NCI-H1092 treated with DMSO at 0.1 percent for 48 hours (cell line): ENCODE data around the gene TSPAN10.
"Not testable (repeated sequence)": the region's sequence is repeated elsewhere in the genome, so short reads cannot be mapped to it uniquely, and the experiment has no call there.

Experiments used
- DNase-seq: peaks from one replicate; lab custom pipeline; 2025; lab: John Stamatoyannopoulos, UW

TSPAN10 gene

GRCh38 chr17:81664051-81664470 lies 27.1 kb downstream of the TSPAN10 start:
- no peak for DNase-seq

DNA sequence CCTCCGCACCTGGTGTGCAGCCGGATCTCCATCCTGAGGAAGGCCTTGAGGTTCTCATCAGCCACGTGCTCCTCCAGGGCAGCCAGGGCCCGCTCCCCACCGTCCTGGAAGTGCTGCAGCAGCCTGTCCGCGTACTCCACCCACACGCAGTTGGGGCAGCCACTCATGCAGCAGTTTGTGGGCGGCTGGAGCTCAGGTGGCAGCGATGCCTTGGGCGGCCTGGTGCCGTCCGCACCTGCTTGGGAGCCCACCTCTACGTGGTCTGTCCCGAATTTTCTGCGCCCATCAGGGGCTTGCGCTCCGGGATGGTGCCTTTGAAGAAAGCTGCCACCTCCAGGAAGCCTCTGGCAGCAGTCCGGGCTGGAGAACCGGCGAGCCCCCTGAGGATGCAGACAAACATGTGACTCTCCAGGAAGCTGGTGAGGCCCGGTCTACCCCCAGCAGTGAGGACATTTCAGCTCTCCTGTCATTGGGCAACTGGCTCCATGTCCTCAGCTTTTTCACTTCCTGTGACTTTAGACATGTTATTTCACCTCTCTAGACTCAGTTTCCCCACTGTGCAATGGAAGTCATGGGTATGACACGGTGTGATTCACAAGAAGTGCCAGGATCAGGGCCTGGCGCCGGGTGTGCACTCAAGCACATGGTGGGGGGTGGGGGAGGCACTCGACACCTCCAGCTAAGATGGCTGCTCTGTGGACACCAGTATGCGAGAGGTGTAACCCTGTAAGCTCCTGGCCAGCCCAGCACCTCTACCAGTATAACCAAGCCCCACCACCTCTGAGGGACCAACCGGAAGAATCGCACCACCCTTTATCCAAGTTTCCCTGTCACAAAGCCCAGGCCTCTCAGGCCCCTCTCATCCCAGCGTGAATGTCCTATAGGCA lies 28.5 kb downstream of the TSPAN10 start:
- DNase-seq: peak; percentile 7

GRCh38 chr17:81666092-81666341 lies 29.0 kb downstream of the TSPAN10 start:
- peak; percentile 24 for DNase-seq

- peak; percentile 94 for DNase-seq
Measured at GRCh38 chr17:81666342-81667191, 29.6 kb downstream of the TSPAN10 start, which contains the start of the genes CCDC137 and OXLD1. Gene CCDC137 (plus strand): TSS chr17:81666737. CDS start chr17:81666767, 30 bp downstream. Gene OXLD1 (minus strand): TSS chr17:81666605. CDS start chr17:81666577, 28 bp downstream.

DNA sequence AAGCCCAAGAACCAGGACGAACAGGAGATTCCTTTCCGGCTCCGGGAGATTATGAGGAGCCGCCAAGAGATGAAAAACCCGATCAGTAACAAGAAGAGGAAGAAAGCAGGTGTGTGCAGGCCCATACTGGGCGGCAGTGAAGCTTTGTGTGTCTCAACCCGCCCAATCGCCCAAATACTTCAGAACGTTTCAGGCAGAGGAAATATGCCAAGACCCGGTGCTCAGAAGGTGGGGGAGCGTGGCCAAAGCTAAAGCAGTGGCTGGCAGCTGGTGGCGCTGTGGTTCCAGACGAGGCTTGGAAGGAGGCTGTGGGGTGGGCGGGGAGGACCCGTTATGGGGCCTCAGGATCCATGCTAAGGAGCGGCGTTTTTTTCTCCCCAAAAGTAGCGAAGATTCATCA lies 30.8 kb downstream of the TSPAN10 start:
- DNase-seq: no peak

DNA sequence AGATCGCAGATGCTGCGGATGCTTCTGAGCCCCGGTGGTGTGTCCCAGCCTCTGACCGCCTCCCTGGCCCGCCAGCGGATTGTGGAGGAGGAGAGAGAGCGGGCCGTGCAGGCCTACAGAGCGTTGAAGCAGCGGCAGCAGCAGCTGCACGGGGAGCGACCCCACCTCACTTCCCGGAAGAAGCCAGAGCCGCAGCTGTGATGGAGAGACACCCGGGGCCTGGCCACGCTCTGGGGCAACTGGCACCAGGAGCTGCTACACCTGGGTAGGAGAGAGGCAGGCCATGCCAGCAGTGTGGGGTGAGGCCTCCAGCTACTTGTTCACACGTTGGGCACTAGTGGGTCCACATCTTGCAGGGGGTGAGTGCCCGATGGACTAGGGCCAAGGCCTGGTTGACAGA lies 35.5 kb downstream of the TSPAN10 start:
- no peak for DNase-seq

GRCh38 chr17:81672954-81673353 lies 36.0 kb downstream of the TSPAN10 start:
- DNase-seq: no peak

- no peak for DNase-seq
Measured at GRCh38 chr17:81673561-81674258, 36.7 kb downstream of the TSPAN10 start.

DNA sequence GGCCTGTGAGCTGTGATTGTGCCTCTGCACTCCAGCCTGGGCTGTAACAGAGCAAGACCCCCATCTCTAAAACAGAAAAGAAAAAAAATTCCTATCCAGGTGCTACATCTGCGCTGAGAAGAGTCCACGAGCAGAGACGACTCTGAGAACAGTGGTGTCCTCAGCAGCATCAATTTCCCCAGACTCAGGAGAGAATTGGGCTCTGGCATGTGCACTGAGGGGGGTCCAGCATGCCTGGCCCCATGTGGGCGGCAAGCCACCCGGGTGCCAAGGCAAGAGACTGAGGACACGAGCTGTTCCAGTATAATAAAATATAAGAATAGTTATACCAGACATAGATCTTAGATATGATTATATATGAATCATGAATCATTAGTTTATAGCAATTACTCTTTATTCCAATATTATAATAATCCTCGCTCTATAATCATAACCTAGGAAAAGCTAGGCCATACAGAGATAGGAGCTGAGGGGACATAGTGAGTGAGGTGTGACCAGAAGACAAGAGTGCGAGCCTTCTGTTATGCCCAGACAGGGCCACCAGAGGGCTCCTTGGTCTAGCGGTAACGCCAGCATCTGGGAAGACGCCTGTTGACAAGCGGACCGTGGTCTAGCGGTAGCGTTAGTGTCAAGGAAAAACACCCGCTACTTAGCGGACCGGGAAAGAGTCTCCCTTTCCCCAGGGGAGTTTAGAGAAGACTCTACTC lies 38.7 kb downstream of the TSPAN10 start:
- not testable (repeated sequence) for DNase-seq

GRCh38 chr17:81676906-81677305 lies 39.9 kb downstream of the TSPAN10 start:
- peak; percentile 21 for DNase-seq

GRCh38 chr17:81680150-81680549 lies 43.2 kb downstream of the TSPAN10 start:
- DNase-seq: no peak

- peak; percentile 80 for DNase-seq
Measured at GRCh38 chr17:81681672-81682071, 44.7 kb downstream of the TSPAN10 start.

- DNase-seq: peak; percentile 9
Measured at GRCh38 chr17:81682565-81683207, 45.7 kb downstream of the TSPAN10 start.

- no peak for DNase-seq
Measured at GRCh38 chr17:81683208-81683583, 46.2 kb downstream of the TSPAN10 start.

DNA sequence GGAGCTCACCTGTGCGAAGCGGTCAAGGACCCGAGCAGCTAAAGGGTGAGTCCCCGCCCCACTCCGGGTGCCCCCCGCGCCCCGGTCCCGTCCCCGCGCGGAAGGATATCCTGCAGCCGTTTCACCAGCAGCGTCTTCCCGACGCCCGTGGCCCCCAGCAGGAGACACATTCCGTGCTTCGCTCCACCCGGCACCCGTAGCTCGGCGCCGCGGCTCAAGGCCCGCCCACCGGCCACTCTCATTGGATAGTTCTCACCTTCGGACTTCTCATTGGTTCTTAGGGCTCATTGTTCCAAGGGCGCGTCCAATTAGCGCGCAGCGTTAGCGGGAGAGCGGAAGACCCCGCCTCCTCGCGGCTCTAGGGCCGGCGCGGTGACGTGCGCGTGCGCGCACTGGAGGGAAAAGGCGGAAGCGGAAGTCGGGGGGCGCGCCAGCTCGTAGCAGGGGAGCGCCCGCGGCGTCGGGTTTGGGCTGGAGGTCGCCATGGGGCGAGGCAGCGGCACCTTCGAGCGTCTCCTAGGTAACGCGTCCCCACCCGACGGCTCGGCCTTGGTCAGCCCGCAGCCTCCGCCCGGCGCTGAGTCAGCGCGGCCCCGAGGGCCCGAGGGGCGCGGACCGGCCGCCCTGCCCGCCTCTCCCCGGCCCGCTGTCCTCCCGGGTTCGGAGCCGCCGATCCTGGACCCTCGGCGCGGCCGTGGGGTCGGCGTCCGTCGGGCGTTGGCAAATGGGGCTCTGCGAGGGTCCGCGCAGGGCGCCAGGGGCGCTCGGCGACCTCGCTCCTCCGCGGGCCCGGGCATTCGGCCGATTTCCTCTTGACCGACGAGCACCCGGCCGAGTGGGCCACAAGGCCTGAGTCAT lies 46.8 kb downstream of the TSPAN10 start, which contains the start of the genes ARL16 and HGS:
Gene ARL16 (minus strand): TSS at position 214 of the 858 bp plus-strand sequence. CDS start 44 bp downstream, at position 170.
Gene HGS (plus strand): TSS at position 428 of the 858 bp plus-strand sequence. CDS start 56 bp downstream, at position 484.
- DNase-seq: peak; percentile 98

- DNase-seq: no peak
Measured at GRCh38 chr17:81684442-81684911, 47.5 kb downstream of the TSPAN10 start.

GRCh38 chr17:81685108-81685507 lies 48.1 kb downstream of the TSPAN10 start:
- no peak for DNase-seq

- no peak for DNase-seq
Measured at GRCh38 chr17:81686614-81687013, 49.6 kb downstream of the TSPAN10 start.

DNA sequence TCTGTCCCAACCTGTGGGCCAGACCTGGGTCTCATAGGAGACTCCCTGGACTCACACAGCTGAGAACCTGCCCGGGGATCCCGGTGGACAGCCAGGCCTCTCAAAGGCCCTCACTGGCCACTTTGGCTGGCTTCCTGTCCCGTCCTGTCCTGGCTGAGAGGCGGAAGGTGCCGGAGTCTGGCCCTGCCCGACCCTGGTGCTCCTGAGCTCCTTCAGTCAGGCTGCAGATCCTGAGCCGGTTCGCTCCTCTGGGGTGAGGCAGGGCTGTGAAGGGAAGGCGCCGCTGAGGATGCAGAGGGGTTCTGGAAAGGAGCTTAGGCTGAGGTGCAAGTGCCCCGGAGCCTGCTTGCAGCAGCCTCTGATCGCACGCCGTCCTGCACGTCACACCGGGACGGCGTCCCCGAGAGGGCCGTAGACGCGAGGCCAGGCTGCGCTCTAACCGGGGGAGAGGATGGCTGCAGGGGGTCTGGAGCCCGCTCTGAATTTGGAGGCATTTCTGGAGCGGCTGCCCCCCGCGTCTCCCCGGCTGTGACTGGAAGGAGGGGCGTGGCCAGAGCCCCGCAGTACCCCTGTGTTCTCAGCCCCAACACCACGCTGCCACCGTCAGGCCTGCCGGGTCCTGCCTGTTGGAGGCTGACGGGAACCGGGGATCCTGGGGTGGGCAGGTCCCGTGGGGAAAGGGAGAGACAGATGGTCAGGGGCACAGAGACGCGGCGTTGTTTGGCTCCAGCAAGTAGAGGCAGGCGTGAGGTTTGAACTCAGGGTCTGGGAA lies 51.0 kb downstream of the TSPAN10 start:
- DNase-seq: no peak
